Measurements from ENCODE around the gene NR2E1.

The NR2E1 gene

DNA sequence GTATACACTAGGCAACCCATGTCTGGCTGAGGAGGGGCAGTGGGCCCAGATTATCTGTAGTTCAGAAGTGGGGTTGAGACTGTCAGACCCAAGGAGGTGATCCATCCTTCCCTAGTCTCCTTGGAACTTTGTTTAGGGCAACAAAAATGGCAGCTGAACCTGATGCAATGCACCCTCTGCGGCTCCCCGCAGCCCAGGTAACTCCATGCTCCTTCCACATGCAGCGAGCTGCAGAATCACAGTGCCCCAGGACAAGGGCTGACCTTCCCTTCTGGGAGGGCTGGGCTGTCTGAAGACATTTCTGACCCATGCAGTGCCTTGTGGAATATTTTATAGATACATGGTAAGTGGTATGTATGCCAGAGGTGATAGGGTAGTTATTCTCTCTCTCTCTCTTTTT lies 29.4 kb downstream of the NR2E1 start:
- no peak for FAIRE-seq
- DNase-seq (ENCODE audit: insufficient read length, low spot score) = no peak
- TF ChIP-seq, protein P1, sequence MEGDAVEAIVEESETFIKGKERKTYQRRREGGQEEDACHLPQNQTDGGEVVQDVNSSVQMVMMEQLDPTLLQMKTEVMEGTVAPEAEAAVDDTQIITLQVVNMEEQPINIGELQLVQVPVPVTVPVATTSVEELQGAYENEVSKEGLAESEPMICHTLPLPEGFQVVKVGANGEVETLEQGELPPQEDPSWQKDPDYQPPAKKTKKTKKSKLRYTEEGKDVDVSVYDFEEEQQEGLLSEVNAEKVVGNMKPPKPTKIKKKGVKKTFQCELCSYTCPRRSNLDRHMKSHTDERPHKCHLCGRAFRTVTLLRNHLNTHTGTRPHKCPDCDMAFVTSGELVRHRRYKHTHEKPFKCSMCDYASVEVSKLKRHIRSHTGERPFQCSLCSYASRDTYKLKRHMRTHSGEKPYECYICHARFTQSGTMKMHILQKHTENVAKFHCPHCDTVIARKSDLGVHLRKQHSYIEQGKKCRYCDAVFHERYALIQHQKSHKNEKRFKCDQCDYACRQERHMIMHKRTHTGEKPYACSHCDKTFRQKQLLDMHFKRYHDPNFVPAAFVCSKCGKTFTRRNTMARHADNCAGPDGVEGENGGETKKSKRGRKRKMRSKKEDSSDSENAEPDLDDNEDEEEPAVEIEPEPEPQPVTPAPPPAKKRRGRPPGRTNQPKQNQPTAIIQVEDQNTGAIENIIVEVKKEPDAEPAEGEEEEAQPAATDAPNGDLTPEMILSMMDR (IDR thresholded peaks at IDR 0.05; ENCODE audit: insufficient read depth, missing control alignments) = no peak

DNA sequence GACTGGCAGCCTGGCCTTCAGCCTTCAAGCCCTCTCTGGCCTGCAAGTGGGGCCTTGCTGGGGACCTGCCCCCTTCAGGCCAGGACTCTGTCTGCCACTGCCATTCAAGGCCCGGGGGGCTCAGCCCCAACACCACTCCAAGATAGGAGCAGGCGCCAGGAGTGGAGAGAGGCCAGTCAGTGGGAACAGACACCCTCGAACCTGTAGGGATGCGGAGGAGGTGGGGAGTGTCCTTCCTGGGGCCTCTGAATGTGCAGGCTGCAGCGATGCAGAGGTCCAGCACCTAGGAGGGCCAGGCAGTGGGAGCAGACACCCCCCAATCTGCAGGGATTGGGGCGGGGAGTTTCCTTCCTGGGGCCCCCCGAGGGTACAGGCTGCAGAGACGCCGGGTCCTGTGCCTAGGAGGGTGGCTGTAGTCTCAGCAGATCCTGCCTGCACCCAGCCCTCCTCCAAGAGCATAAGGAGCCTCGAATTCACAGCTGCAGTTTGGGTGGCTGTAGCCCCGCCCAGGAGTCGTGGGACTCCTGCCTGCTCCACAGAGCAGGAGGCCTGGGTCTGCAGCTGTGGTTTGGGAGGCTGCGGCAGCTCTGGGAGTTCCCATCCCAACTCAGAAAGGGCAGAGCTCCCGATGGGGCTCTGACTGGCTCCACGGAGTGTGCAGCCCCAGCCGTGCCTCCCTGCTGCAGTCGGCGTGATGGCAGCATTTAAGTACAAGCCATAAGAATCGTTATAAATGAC lies 33.1 kb downstream of the NR2E1 start:
- TF ChIP-seq, protein P1 (IDR thresholded peaks at IDR 0.05; ENCODE audit: insufficient read depth, missing control alignments) = no peak
- no peak for FAIRE-seq
- DNase-seq (ENCODE audit: insufficient read length, low spot score) = no peak

DNA sequence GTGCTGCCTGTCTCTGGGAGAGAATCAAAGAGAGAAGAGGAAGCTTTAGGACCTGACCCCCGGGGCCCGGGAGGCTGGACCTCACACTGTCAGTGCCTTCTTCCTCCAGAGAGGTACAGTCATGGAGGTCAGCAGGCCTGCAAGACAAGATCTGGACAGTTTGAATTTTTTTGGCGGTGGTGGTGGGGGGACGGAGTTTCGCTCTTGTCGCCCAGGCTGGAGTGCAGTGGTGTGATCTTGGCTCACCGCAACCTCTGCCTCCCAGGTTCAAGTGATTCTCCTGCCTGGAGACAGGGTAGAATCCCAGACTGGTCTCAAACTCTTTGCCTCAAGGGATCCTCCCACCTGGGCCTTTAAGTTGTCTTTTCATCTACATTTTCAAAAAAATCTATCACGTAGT lies 34.4 kb downstream of the NR2E1 start:
- TF ChIP-seq, protein P1 (IDR thresholded peaks at IDR 0.05; ENCODE audit: insufficient read depth, missing control alignments) = no peak
- FAIRE-seq (no peak), DNase-seq (ENCODE audit: insufficient read length, low spot score) (no peak)

DNA sequence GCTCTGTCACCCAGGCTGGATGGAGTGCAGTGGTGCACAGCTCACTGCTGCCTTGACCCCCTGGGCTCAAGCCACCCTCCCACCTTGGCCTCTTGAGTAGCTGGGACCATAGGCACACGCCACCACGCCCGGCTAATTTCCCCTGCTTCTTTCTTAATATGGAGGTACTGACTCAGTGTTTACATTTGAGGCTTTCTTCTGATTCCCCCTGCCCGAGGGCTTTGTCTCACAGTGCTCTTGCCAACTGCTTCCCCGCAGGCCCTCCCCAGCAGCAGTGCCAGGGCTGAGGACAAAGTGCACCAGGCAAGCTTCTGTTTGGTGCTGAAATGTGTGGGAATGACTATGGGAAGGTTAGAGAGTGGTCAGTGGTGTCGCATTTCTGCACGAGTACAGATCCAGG lies 34.8 kb downstream of the NR2E1 start:
- DNase-seq (ENCODE audit: insufficient read length, low spot score) (no peak), FAIRE-seq (no peak)
- TF ChIP-seq, protein P1 (IDR thresholded peaks at IDR 0.05; ENCODE audit: insufficient read depth, missing control alignments) = no peak

DNA sequence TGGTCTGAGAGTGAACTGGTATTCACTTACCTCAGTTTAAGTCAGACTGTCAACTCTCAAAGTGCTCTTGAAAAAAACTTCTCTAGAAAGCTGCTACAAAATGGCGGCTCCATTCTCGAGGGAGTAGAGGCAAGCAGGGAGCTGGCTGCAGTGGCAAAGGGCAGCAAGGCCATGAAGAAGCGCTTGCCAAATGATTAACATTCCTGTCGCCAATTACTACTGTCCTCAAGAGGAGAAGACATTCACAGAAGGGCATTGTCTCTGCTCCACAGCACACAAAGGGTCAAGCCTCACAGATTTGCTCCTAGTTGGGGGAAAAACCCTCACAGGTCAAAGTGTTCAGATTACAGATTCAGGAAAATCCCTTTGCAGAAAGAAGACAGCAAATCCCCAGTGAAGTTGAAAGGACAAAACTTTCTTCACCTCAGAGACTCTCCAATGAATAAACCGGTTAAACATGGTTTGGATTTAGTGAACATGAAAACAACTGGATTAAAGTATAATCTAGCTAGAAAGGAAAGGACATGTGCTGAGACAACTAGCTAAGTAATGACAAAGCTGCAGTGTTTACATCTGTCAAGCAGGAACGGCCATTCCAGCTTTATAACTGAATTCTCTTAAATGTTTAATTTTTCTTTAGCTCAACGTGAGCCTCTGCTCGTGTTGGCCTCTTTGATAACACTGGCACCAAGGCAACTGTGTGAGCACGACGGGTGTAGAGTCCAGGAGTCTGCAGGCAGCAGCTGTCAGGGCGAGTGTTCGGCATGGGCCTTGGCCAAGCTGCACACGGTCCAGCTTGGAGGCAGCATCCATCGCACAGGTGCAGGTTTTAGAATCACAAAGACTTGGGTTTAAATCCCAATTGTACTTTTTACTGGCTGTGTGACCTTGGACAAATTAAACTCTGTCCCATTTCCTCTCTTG lies 37.6 kb downstream of the NR2E1 start:
- DNase-seq (ENCODE audit: insufficient read length, low spot score) (no peak), FAIRE-seq (no peak)

DNA sequence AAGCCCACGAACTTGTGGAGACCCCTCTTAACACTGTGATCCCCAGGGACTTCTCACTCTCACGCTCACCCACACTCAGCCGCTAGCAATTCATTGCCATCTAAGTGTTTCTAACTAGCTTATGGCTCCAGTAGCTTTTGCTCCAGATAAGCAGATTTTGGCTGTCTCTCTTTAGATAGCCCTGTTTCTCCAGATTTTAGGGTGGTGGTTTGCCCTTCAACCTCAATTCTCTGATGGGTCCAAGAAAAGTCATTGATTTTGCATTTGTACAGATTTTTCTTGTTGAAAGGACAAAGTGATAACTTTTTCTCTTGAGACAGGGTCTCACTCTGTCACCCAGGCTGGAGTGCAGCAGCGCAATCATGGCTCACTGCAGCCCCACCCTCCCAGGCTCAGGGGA lies 41.2 kb downstream of the NR2E1 start:
- TF ChIP-seq, protein P1 (IDR thresholded peaks at IDR 0.05; ENCODE audit: insufficient read depth, missing control alignments) = no peak
- no peak for FAIRE-seq
- DNase-seq (ENCODE audit: insufficient read length, low spot score) = no peak

More for the DNA sequence above, 37.6 kb downstream of the NR2E1 start:
- TF ChIP-seq, protein P1 (IDR thresholded peaks at IDR 0.05; ENCODE audit: insufficient read depth, missing control alignments) = no peak
